Psoas muscle (tissue), 8 donors: ENCODE data around the gene EIF1. TPM values are rescaled to one million over a fixed set of nuclear protein-coding genes. Genes with fewer than 3 reads are reported as not detected.

Experiments used
- ATAC-seq, 4 donors: fragments of 200-7000 bp; cut with Tn5 transposase; one replicate each; pipeline ENCODE4 v1.9.1; 2020; ENCODE audit warnings: moderate library complexity in 3 of 4, mild to moderate bottlenecking in 2 of 4
- DNase-seq, 2 donors: peaks; one replicate each; pipeline ENCODE4 v3.0.0-alpha.2; 2020
- H3K27ac ChIP-seq: fragments of 200-600 bp; one replicate; pipeline ENCODE4 v1.8.0; 2022
- H3K27me3 ChIP-seq, 3 donors: fragments of 200-600 bp in 1 of 3; one replicate each; pipeline versions ENCODE4 v1.6.1 to v1.8.0; 2013 to 2022; ENCODE audit warnings: low read length in 2 of 3, mild to moderate bottlenecking in 2 of 3, moderate library complexity in 1 of 3; ENCODE audit not compliant: insufficient read depth in 3 of 3
- H3K36me3 ChIP-seq, 2 donors: fragments of 200-600 bp in 1 of 2; one replicate each; pipeline versions ENCODE4 v1.6.1 to v1.8.0; 2013 to 2022; ENCODE audit warnings: low read depth in 1 of 2, mild to moderate bottlenecking in 1 of 2, moderate library complexity in 1 of 2; ENCODE audit not compliant: insufficient read depth in 1 of 2
- H3K4me1 ChIP-seq: fragments of 200-600 bp; one replicate; pipeline ENCODE4 v1.8.0; 2022
- H3K4me3 ChIP-seq: fragments of 200-600 bp; one replicate; pipeline ENCODE4 v1.8.0; 2022; ENCODE audit warnings: mild to moderate bottlenecking
- H3K9me3 ChIP-seq: fragments of 200-600 bp; one replicate; pipeline ENCODE4 v1.8.0; 2022
- CTCF ChIP-seq: fragments of 200-600 bp; IDR thresholded peaks from one replicate; pipeline ENCODE4 v1.8.0; 2022; ENCODE audit warnings: antibody characterized with exemption
- WGBS, 3 donors: extraction: QIAGEN DNeasy Blood & Tissue Kit; methylation state at CpG; one replicate each; pipeline versions ENCODE4 v1.1.6 to v1.1.7; 2013; 5-methylcytosine and 5-hydroxymethylcytosine counted together
- intact Hi-C, 2 donors: fragments of 100-400 bp; cut with DNase I; formaldehyde crosslinking; loops; one replicate each; pipeline versions ENCODE4 v1.11.0 to v1.14.2; 2022
- polyA plus RNA-seq, 3 donors: library from polyadenylated mRNA; stranded (reverse); fragments of 200-250 nt; gene quantifications; one replicate each; pipeline ENCODE4 v1.2.3, GENCODE V29; 2013
- total RNA-seq, 4 donors: library from RNA; stranded (reverse); fragmentation: NEBNext Ultra II Directional in 2 of 4; extraction: Animal tissue kit (Norgen Biotek cat#: 25700) in 2 of 4; gene quantifications; one replicate each; pipeline versions ENCODE4 v1.2.1 to v1.2.4, GENCODE V29; 2021 to 2023
- donor health status: healthy with polysubstance abuse.
- donor health status: DM: no; HTN: no; CAD: no; lungs with moderate emphysema.
- donor health status: Bipolar disorder and iron deficiency.
- donor health status: healthy.
- donor health status: DM: yes; HTN: yes; CAD: no.
- donor health status: DM: no; HTN: no; CAD: no.
- donor health status: DM: no; HTN: no; CAD: no.
- donor health status: DM: yes; HTN: yes; CAD: no.

EIF1 gene
- total and polyA plus RNA-seq, 7 donors = 1,399 to 2,724 (median 1,788) TPM

DNA sequence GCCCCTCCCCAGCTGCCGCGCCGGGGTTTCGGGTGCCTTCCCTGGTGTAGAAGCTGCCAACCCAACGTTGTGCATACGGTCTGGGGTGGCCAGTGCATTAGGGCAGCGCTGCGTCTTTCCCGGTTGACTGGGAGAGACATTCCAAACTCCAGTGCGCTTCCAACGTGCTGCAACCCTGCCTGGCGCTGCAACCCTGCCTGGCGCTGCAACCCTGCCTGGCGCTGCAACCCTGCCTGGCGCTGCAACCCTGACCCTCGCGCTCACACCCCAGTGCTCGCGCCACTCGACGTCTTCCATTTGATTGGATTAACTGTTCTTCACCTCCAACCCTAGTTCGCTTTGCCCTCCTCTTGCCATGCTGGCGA, 46.2 kb downstream of the EIF1 start:
- Histone ChIP-seq H3K36me3 (no peaks in the 10 kb centered on the region), H3K27me3 (peaks cover 0 to 57% (median 11%) of the 10 kb centered on the region in 3 donors), H3K4me1 (peaks cover 19% of the 10 kb centered on the region), H3K9me3 (no peaks in the 10 kb centered on the region), H3K27ac (no peak overlapping the region), H3K4me3 (peak overlapping the region; percentile 65)
- no peak for TF ChIP-seq CTCF
- 2 to 3% (median 2%) methylated on average over 23 of the region's 23 CpGs for WGBS, 3 donors
- ATAC-seq (peak in 2 of 4 donors; percentile 6 to 29), DNase-seq (no peak)
- intact Hi-C loops = loop anchor here in 1 of 2 donors (10.0 kb wide), 1 partner anchor 150 kb away; no protein-coding TSS in a partner anchor

GRCh38 chr17:41735744-41736143, 47.1 kb downstream of the EIF1 start:
- no peak overlapping the region for H3K27ac ChIP-seq
- no peaks in the 10 kb centered on the region for H3K36me3 ChIP-seq
- H3K4me3 ChIP-seq = no peak overlapping the region
- intact Hi-C loops = loop anchor here in 1 of 2 donors (10.0 kb wide), 1 partner anchor 149 kb away; no protein-coding TSS in a partner anchor
- no peak for TF ChIP-seq CTCF
- 84 to 92% (median 88%) methylated on average over 4 of the region's 4 CpGs for WGBS, 3 donors
- no peaks in the 10 kb centered on the region for H3K9me3 ChIP-seq
- DNase-seq (no peak), ATAC-seq (no peak)
- peaks cover 0 to 57% (median 11%) of the 10 kb centered on the region in 3 donors for H3K27me3 ChIP-seq
- H3K4me1 ChIP-seq = peaks cover 19% of the 10 kb centered on the region

DNA sequence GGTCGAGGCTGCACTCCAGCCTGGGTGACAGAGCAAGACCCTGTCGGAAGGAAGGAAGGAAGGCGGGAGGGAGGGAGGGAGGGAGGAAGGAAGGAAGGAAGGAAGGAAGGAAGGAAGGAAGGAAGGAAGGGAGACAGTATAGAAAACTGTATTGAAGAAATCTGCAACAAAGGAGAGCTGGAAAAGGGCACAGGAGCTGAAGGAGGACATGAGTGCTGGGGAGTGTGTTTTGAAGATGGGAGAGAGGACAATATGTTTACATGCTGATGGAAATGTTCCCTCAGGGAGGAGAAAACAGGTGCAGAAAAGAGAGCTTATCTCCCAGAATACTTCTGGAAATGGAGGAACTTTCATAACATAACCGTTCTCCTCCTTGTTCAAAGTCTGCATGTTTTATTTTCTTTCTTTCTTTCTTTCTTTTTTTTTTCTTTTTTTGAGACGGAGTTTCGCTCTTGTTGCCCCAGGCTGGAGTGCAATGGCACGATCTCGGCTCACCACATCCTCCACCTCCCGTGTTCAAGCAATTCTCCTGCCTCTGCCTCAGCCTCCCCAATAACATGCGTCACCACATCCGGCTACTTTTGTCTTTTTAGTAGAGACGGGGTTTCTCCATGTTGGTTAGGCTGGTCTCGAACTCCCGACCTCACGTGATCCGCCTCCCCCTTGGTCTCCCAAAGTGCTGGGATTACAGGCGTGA, 48.4 kb downstream of the EIF1 start:
- TF ChIP-seq CTCF = no peak
- Histone ChIP-seq H3K4me3 (no peak overlapping the region), H3K9me3 (no peaks in the 10 kb centered on the region), H3K27ac (no peak overlapping the region), H3K27me3 (peaks cover 0 to 53% (median 11%) of the 10 kb centered on the region in 3 donors), H3K4me1 (peaks cover 19% of the 10 kb centered on the region), H3K36me3 (no peaks in the 10 kb centered on the region)
- ATAC-seq = no peak
- no peak for DNase-seq
- intact Hi-C loops = loop anchor here in 1 of 2 donors (10.0 kb wide), 1 partner anchor 148 kb away; no protein-coding TSS in a partner anchor
- WGBS, 3 donors = 67 to 69% (median 68%) methylated on average over 16 to 17 of the region's 17 CpGs

DNA sequence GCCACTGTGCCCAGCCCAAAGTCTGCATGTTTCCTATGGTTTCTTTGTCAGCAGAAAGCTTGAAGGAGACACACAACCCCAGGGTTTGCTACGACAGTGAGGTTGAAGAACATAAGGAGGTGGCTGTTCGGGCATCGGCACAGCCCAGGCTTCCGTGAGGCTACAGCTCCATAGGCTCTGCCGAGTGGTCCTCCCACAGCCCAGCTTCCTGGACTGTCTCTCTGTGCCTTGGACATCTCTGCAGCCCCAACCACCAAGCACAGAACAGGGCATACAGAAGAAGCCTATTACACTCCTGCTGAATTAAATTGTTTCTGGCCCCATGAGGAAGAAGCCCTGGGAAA, 49.0 kb downstream of the EIF1 start:
- no peak overlapping the region for H3K27ac ChIP-seq
- peaks cover 0 to 48% (median 11%) of the 10 kb centered on the region in 3 donors for H3K27me3 ChIP-seq
- peaks cover 19% of the 10 kb centered on the region for H3K4me1 ChIP-seq
- no peak for DNase-seq
- H3K4me3 ChIP-seq = no peak overlapping the region
- TF ChIP-seq CTCF = no peak
- WGBS, 3 donors = 27 to 37% (median 32%) methylated on average over 5 of the region's 5 CpGs
- no peaks in the 10 kb centered on the region for H3K9me3 ChIP-seq
- peak in 3 of 4 donors; percentile 3 to 12 (median 7) for ATAC-seq
- H3K36me3 ChIP-seq = no peaks in the 10 kb centered on the region
- intact Hi-C loops = loop anchor here (1.0 to 10.0 kb wide), 2 partner anchors 64 to 147 kb away; no protein-coding TSS in a partner anchor
